C4-2B (cell line): ENCODE data around the gene ASB11.

ENCODE experiments used
- CTCF ChIP-seq: fragments of 450-650 bp; conservative IDR thresholded peaks from 2 replicates; pipeline ENCODE4 v1.5.1; 2017; ENCODE audit warnings: mild to moderate bottlenecking
- ZFX ChIP-seq: fragments of 450-650 bp; IDR thresholded peaks from 2 replicates; pipeline ENCODE4 v1.6.1; 2017

- TF ChIP-seq CTCF (no peak), ZFX (no peak)
Measured at GRCh38 chrX:15240414-15240813, 75.0 kb downstream of the ASB11 start.
